ENCODE data around the gene SRSF12. TPM values are rescaled to one million over a fixed set of nuclear protein-coding genes. Genes with fewer than 3 reads are reported as not detected.

The SRSF12 gene
- total RNA-seq, 1 donor from 2014 or later, result 22.2 TPM

DNA sequence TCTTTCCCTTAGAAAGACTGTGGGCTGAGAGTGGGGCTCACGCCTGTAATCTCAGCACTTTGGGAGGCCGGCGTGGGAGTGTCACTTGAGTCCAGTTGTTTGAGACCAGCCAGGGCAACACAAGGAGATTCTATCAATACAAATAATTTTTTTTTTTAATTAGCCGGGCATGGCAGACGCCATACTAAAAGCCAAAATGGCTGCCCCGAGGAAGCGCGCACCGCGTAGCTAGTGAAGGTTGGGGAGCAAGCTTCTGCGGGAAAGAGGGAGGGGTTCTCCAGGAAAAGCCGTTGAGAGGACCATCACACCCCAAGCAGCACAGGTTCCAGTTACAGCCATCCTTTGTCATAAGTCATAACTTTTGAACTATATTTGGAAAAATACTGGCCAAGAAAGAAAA lies 58.6 kb downstream of the SRSF12 start:
- TF ChIP-seq, protein P1, sequence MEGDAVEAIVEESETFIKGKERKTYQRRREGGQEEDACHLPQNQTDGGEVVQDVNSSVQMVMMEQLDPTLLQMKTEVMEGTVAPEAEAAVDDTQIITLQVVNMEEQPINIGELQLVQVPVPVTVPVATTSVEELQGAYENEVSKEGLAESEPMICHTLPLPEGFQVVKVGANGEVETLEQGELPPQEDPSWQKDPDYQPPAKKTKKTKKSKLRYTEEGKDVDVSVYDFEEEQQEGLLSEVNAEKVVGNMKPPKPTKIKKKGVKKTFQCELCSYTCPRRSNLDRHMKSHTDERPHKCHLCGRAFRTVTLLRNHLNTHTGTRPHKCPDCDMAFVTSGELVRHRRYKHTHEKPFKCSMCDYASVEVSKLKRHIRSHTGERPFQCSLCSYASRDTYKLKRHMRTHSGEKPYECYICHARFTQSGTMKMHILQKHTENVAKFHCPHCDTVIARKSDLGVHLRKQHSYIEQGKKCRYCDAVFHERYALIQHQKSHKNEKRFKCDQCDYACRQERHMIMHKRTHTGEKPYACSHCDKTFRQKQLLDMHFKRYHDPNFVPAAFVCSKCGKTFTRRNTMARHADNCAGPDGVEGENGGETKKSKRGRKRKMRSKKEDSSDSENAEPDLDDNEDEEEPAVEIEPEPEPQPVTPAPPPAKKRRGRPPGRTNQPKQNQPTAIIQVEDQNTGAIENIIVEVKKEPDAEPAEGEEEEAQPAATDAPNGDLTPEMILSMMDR (IDR thresholded peaks at IDR 0.05; ENCODE audit: unreplicated experiment), result no peak
- Mint-ChIP-seq H3K27ac (no peak overlapping the region), H3K27me3 (no peaks in the 10 kb centered on the region), H3K9me3 (ENCODE audit: low read depth) (no peaks in the 10 kb centered on the region), H3K4me1 (ENCODE audit: low read depth) (no peaks in the 10 kb centered on the region), H3K4me3 (ENCODE audit: low read depth) (no peak overlapping the region), H3K36me3 (ENCODE audit: insufficient read depth) (no peaks in the 10 kb centered on the region)
- no peak for DNase-seq (ENCODE audit: low spot score, unreplicated experiment)

GRCh38 chr6:89058627-89059026 lies 59.2 kb downstream of the SRSF12 start:
- no peak overlapping the region for H3K27ac Mint-ChIP-seq
- TF ChIP-seq, protein P1 (IDR thresholded peaks at IDR 0.05; ENCODE audit: unreplicated experiment), result no peak
- H3K4me1 Mint-ChIP-seq (ENCODE audit: low read depth), result no peaks in the 10 kb centered on the region
- DNase-seq (ENCODE audit: low spot score, unreplicated experiment), result no peak
- H3K9me3 Mint-ChIP-seq (ENCODE audit: low read depth), result no peaks in the 10 kb centered on the region
- H3K36me3 Mint-ChIP-seq (ENCODE audit: insufficient read depth), result no peaks in the 10 kb centered on the region
- no peaks in the 10 kb centered on the region for H3K27me3 Mint-ChIP-seq
- H3K4me3 Mint-ChIP-seq (ENCODE audit: low read depth), result no peak overlapping the region

GRCh38 chr6:89057759-89058158 lies 60.1 kb downstream of the SRSF12 start:
- Mint-ChIP-seq H3K36me3 (ENCODE audit: insufficient read depth) (no peaks in the 10 kb centered on the region), H3K9me3 (ENCODE audit: low read depth) (no peaks in the 10 kb centered on the region), H3K4me3 (ENCODE audit: low read depth) (no peak overlapping the region), H3K4me1 (ENCODE audit: low read depth) (no peaks in the 10 kb centered on the region), H3K27me3 (no peaks in the 10 kb centered on the region), H3K27ac (no peak overlapping the region)
- TF ChIP-seq, protein P1 (IDR thresholded peaks at IDR 0.05; ENCODE audit: unreplicated experiment), result no peak
- DNase-seq (ENCODE audit: low spot score, unreplicated experiment), result no peak

- Mint-ChIP-seq H3K4me1 (ENCODE audit: low read depth) (no peaks in the 10 kb centered on the region), H3K36me3 (ENCODE audit: insufficient read depth) (no peaks in the 10 kb centered on the region), H3K4me3 (ENCODE audit: low read depth) (no peak overlapping the region), H3K27ac (no peak overlapping the region), H3K9me3 (ENCODE audit: low read depth) (no peaks in the 10 kb centered on the region), H3K27me3 (no peaks in the 10 kb centered on the region)
- TF ChIP-seq, protein P1 (IDR thresholded peaks at IDR 0.05; ENCODE audit: unreplicated experiment), result no peak
- DNase-seq (ENCODE audit: low spot score, unreplicated experiment), result no peak
Measured at GRCh38 chr6:89054208-89054607, 63.7 kb downstream of the SRSF12 start.

GRCh38 chr6:89051676-89052075 lies 66.2 kb downstream of the SRSF12 start:
- H3K36me3 Mint-ChIP-seq (ENCODE audit: insufficient read depth), result no peaks in the 10 kb centered on the region
- TF ChIP-seq, protein P1 (IDR thresholded peaks at IDR 0.05; ENCODE audit: unreplicated experiment), result no peak
- H3K27ac Mint-ChIP-seq, result no peak overlapping the region
- no peak overlapping the region for H3K4me3 Mint-ChIP-seq (ENCODE audit: low read depth)
- no peaks in the 10 kb centered on the region for H3K9me3 Mint-ChIP-seq (ENCODE audit: low read depth)
- DNase-seq (ENCODE audit: low spot score, unreplicated experiment), result no peak
- H3K27me3 Mint-ChIP-seq, result no peaks in the 10 kb centered on the region
- H3K4me1 Mint-ChIP-seq (ENCODE audit: low read depth), result peaks cover 9% of the 10 kb centered on the region

All from progenitor cell of endocrine pancreas (in vitro differentiated cells).